ENCODE data around the gene PHOSPHO2.

GRCh38 chr2:169694894-169695260 lies 608 bp downstream of the PHOSPHO2 start:
- no peak for TF ChIP-seq EP300 (IDR thresholded peaks at IDR 0.05)
- TF ChIP-seq, protein P1, sequence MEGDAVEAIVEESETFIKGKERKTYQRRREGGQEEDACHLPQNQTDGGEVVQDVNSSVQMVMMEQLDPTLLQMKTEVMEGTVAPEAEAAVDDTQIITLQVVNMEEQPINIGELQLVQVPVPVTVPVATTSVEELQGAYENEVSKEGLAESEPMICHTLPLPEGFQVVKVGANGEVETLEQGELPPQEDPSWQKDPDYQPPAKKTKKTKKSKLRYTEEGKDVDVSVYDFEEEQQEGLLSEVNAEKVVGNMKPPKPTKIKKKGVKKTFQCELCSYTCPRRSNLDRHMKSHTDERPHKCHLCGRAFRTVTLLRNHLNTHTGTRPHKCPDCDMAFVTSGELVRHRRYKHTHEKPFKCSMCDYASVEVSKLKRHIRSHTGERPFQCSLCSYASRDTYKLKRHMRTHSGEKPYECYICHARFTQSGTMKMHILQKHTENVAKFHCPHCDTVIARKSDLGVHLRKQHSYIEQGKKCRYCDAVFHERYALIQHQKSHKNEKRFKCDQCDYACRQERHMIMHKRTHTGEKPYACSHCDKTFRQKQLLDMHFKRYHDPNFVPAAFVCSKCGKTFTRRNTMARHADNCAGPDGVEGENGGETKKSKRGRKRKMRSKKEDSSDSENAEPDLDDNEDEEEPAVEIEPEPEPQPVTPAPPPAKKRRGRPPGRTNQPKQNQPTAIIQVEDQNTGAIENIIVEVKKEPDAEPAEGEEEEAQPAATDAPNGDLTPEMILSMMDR (IDR thresholded peaks at IDR 0.05), result no peak
- TF ChIP-seq POLR2A (IDR thresholded peaks at IDR 0.05), result no peak
- TF ChIP-seq POLR2AphosphoS5 (IDR thresholded peaks at IDR 0.05), result no peak

All from stomach (tissue), 4 donors.